Smooth muscle cell (in vitro differentiated cells): ENCODE measurements around the gene PML. TPM values are rescaled to one million over a fixed set of nuclear protein-coding genes. Genes with fewer than 3 reads are reported as not detected.

ENCODE experiments used
- DNase-seq: peaks from one replicate; lab custom pipeline; 2025; ENCODE audit not compliant: unreplicated experiment; lab: John Stamatoyannopoulos, UW
- H2AFZ ChIP-seq: fragments of 200-600 bp; sonication (generic); 2 replicates; pipeline ENCODE4 v1.6.0; 2016; ENCODE audit warnings: antibody characterized with exemption, low read depth, mild to moderate bottlenecking
- H3F3A ChIP-seq: fragments of 200-600 bp; sonication (generic); 2 replicates; pipeline ENCODE4 v1.6.0; 2017; ENCODE audit warnings: antibody characterized with exemption, low read depth
- H3K27ac ChIP-seq: fragments of 200-600 bp; sonication (generic); 2 replicates; pipeline ENCODE4 v1.5.1; 2016; ENCODE audit warnings: low read depth, mild to moderate bottlenecking
- H3K27me3 ChIP-seq: fragments of 200-600 bp; sonication (generic); 2 replicates; pipeline ENCODE4 v1.6.1; 2016; ENCODE audit warnings: low read depth, mild to moderate bottlenecking
- H3K36me3 ChIP-seq: fragments of 200-600 bp; sonication (generic); 2 replicates; pipeline ENCODE4 v1.5.1; 2016; ENCODE audit warnings: low read depth
- H3K4me1 ChIP-seq: fragments of 200-600 bp; sonication (generic); 2 replicates; pipeline ENCODE4 v1.5.1; 2016; ENCODE audit warnings: low read depth
- H3K4me2 ChIP-seq: fragments of 200-600 bp; sonication (generic); 2 replicates; pipeline ENCODE4 v1.6.0; 2016; ENCODE audit warnings: mild to moderate bottlenecking
- H3K4me3 ChIP-seq: fragments of 200-600 bp; sonication (generic); 2 replicates; pipeline ENCODE4 v1.5.1; 2016; ENCODE audit warnings: mild to moderate bottlenecking
- H3K79me2 ChIP-seq: fragments of 200-600 bp; sonication (generic); 2 replicates; pipeline ENCODE4 v1.6.0; 2016; ENCODE audit warnings: low read depth, mild to moderate bottlenecking
- H3K9ac ChIP-seq: fragments of 200-600 bp; sonication (generic); 2 replicates; pipeline ENCODE4 v1.6.0; 2016; ENCODE audit warnings: low read depth
- H3K9me3 ChIP-seq: fragments of 200-600 bp; sonication (generic); replicated peaks from 2 replicates; pipeline ENCODE4 v1.5.1; 2016; ENCODE audit warnings: low read depth
- H4K20me1 ChIP-seq: fragments of 200-600 bp; sonication (generic); 2 replicates; pipeline ENCODE4 v1.6.0; 2016; ENCODE audit warnings: low read depth
- WGBS: methylation state at CpG from one replicate; pipeline ENCODE4 v1.1.7; 2016; ENCODE audit warnings: low lambda C conversion rate; 5-methylcytosine and 5-hydroxymethylcytosine counted together
- polyA plus RNA-seq: library from polyadenylated mRNA; unstranded; fragments of >200 nt; fragmentation: Nextera tagmentation; extraction: Ambion mirVana; gene quantifications from 2 replicates; pipeline ENCODE4 v1.2.1, GENCODE V29; 2016
- total RNA-seq: library from RNA; depleted of rRNA; stranded (reverse); fragments of >200 nt; gene quantifications from 2 replicates; pipeline ENCODE4 v1.2.3, GENCODE V29; 2014
- TF ChIP-seq, protein P1 (sequence below): fragments of 200-600 bp; sonication (generic); IDR thresholded peaks from 2 replicates; pipeline ENCODE4 v1.5.1; 2017; ENCODE audit warnings: borderline replicate concordance, mild to moderate bottlenecking, antibody characterized with exemption; ENCODE audit not compliant: insufficient read depth, poor library complexity, severe bottlenecking

PML gene
- total and polyA plus RNA-seq, 2 experiments from 2014 or later, result 33.7 to 34.1 TPM

DNA sequence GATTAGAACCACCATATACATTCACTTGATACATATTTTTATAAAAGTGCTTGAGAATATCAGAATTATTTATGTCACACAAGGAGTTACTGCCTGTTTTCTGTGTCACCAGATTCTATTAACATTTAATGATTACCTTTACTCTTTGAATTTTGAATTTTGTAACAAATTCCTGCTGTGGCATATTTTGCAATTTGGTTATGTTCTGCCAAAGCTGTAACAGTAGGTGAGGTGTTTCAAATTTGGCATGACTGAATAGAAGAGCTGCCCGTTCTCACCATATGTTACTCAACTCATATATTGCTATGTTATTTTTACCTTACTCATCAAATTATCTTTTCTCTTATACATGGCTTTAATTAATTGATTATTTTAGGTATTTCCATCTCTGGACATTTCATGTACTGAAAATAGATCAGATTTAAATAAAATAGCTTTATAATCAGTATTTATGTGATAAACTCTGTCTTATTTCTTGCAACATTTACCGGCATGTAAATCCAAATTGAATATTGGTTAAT is 18.9 kb downstream of the PML start:
- H3K9me3 ChIP-seq, result no peaks in the 10 kb centered on the region
- no peak overlapping the region for H3K9ac ChIP-seq
- no peaks in the 10 kb centered on the region for H3K27me3 ChIP-seq
- peaks cover 24% of the 10 kb centered on the region for H3K79me2 ChIP-seq
- H3F3A ChIP-seq, result no peaks in the 10 kb centered on the region
- no peak overlapping the region for H3K27ac ChIP-seq
- H3K4me3 ChIP-seq, result no peak overlapping the region
- no peaks in the 10 kb centered on the region for H3K36me3 ChIP-seq
- no peak for DNase-seq
- peaks cover 80% of the 10 kb centered on the region for H4K20me1 ChIP-seq
- no peak overlapping the region for H2AFZ ChIP-seq
- H3K4me1 ChIP-seq, result no peaks in the 10 kb centered on the region
- TF ChIP-seq, protein P1, sequence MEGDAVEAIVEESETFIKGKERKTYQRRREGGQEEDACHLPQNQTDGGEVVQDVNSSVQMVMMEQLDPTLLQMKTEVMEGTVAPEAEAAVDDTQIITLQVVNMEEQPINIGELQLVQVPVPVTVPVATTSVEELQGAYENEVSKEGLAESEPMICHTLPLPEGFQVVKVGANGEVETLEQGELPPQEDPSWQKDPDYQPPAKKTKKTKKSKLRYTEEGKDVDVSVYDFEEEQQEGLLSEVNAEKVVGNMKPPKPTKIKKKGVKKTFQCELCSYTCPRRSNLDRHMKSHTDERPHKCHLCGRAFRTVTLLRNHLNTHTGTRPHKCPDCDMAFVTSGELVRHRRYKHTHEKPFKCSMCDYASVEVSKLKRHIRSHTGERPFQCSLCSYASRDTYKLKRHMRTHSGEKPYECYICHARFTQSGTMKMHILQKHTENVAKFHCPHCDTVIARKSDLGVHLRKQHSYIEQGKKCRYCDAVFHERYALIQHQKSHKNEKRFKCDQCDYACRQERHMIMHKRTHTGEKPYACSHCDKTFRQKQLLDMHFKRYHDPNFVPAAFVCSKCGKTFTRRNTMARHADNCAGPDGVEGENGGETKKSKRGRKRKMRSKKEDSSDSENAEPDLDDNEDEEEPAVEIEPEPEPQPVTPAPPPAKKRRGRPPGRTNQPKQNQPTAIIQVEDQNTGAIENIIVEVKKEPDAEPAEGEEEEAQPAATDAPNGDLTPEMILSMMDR, result no peak
- H3K4me2 ChIP-seq, result no peak overlapping the region
- 98% methylated on average over 2 of the region's 2 CpGs for WGBS

DNA sequence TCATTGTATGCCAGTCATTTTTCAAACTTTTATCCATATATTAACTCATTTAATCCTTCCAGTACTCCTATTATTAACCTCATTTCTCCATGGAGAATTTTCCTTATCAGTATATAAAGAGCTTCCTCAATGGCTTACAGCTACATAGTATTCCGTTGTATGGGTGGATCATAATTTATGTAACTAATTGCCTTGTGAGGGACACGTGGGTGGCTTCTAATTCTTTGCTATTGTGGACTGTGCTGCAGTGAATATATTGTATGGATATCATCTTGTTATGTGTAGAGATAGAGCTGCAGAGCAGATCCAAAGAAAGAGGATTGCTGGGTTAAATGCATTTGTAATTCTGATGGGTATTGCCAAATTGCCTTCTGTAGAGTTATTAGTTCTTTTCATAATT is 25.2 kb downstream of the PML start:
- no peak overlapping the region for H3K4me2 ChIP-seq
- no peak overlapping the region for H2AFZ ChIP-seq
- H3K9ac ChIP-seq, result no peak overlapping the region
- H3K27ac ChIP-seq, result no peak overlapping the region
- no peaks in the 10 kb centered on the region for H3F3A ChIP-seq
- H4K20me1 ChIP-seq, result peaks cover 88% of the 10 kb centered on the region
- peaks cover 11% of the 10 kb centered on the region for H3K79me2 ChIP-seq
- WGBS, result 94% methylated on average over 2 of the region's 2 CpGs
- H3K4me3 ChIP-seq, result no peak overlapping the region
- no peaks in the 10 kb centered on the region for H3K4me1 ChIP-seq
- H3K9me3 ChIP-seq, result no peaks in the 10 kb centered on the region
- TF ChIP-seq, protein P1, result no peak
- no peaks in the 10 kb centered on the region for H3K36me3 ChIP-seq
- H3K27me3 ChIP-seq, result no peaks in the 10 kb centered on the region
- no peak for DNase-seq

DNA sequence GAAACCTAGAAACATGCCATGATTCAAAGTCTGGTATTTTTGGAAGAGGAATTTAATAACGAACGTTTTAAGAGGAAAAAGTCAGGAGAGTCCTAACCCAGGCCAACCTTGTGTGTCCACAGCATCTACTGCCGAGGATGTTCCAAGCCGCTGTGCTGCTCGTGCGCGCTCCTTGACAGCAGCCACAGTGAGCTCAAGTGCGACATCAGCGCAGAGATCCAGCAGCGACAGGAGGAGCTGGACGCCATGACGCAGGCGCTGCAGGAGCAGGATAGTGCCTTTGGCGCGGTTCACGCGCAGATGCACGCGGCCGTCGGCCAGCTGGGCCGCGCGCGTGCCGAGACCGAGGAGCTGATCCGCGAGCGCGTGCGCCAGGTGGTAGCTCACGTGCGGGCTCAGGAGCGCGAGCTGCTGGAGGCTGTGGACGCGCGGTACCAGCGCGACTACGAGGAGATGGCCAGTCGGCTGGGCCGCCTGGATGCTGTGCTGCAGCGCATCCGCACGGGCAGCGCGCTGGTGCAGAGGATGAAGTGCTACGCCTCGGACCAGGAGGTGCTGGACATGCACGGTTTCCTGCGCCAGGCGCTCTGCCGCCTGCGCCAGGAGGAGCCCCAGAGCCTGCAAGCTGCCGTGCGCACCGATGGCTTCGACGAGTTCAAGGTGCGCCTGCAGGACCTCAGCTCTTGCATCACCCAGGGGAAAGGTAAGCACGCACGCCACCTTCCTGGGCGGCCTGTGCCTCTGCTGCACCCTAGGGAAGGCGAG is 28.4 kb downstream of the PML start:
- no peak overlapping the region for H3K4me3 ChIP-seq
- no peaks in the 10 kb centered on the region for H3K9me3 ChIP-seq
- no peak overlapping the region for H3K9ac ChIP-seq
- no peaks in the 10 kb centered on the region for H3K36me3 ChIP-seq
- H3K27ac ChIP-seq, result no peak overlapping the region
- TF ChIP-seq, protein P1, result no peak
- peaks cover under 1% of the 10 kb centered on the region for H3K79me2 ChIP-seq
- DNase-seq, result no peak
- H3K4me2 ChIP-seq, result no peak overlapping the region
- no peaks in the 10 kb centered on the region for H3F3A ChIP-seq
- H2AFZ ChIP-seq, result no peak overlapping the region
- no peaks in the 10 kb centered on the region for H3K4me1 ChIP-seq
- peaks cover 68% of the 10 kb centered on the region for H4K20me1 ChIP-seq
- H3K27me3 ChIP-seq, result no peaks in the 10 kb centered on the region
- WGBS, result 98% methylated on average over 66 of the region's 66 CpGs

DNA sequence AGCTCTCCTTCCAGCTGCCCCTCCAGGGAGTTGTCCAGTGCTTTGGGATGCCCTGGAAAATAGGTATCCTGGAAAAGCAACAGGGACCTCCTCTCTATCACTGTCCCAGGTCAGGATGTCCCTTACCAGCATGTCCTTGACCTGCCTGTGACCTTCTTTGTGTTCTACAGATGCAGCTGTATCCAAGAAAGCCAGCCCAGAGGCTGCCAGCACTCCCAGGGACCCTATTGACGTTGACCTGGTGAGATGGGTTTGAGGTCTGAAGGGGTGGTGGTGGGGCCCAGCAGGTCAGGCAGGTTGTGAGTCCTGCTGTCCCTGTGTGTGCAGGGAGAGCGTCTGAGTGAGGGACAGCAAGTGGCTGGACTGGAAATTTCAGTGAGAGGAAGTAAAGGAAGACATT is 30.2 kb downstream of the PML start:
- Histone ChIP-seq H3K79me2 (no peaks in the 10 kb centered on the region), H3K27ac (no peak overlapping the region), H3K36me3 (no peaks in the 10 kb centered on the region)

More for the DNA sequence above, 30.2 kb downstream of the PML start:
- Histone ChIP-seq H3K27me3 (no peaks in the 10 kb centered on the region), H3F3A (no peaks in the 10 kb centered on the region), H4K20me1 (peaks cover 56% of the 10 kb centered on the region), H3K9me3 (no peaks in the 10 kb centered on the region), H2AFZ (no peak overlapping the region), H3K4me1 (no peaks in the 10 kb centered on the region), H3K4me2 (no peak overlapping the region), H3K9ac (no peak overlapping the region), H3K4me3 (no peak overlapping the region)
- DNase-seq, result no peak
- TF ChIP-seq, protein P1, result no peak
- 86% methylated on average over 2 of the region's 2 CpGs for WGBS
